Endothelial cell of umbilical vein (primary cell): ENCODE data around the gene RSL24D1. TPM values are rescaled to one million over a fixed set of nuclear protein-coding genes. Genes with fewer than 3 reads are reported as not detected.

Source experiments
- BruUV-seq: library from RNA; stranded (reverse); fragments of 400-500 nt; replicated peaks from 2 replicates; lab custom pipeline; 2021; lab: Mats Ljungman, UMichigan
- CTCF ChIA-PET: fragments of 300-600, 350-600 bp; sonication (Branson Sonifier 250); formaldehyde crosslinking; loops from one replicate; lab custom pipeline; 2021; ENCODE audit warnings: antibody characterized with exemption, inconsistent platforms; lab: Charles Lee
- POLR2A ChIA-PET: fragments of 300-600, 350-600 bp; sonication (Branson Sonifier 250); formaldehyde crosslinking; loops from one replicate; lab custom pipeline; 2021; ENCODE audit warnings: antibody characterized with exemption, inconsistent platforms; lab: Charles Lee
- DNase-seq: peaks from one replicate; pipeline ENCODE4 v3.0.0-alpha.2; 2011; ENCODE audit warnings: low read depth, low spot score
- FAIRE-seq: peaks from 2 replicates; lab custom pipeline; 2011; peaks lifted over from hg19 to GRCh38; lab: Jason Lieb, UNC
- H2AFZ ChIP-seq: 2 replicates; pipeline ENCODE4 v1.6.0; 2012; ENCODE audit warnings: low read depth, low read length, control low read depth, inconsistent platforms
- H3K27ac ChIP-seq: 2 replicates; pipeline ENCODE4 v1.5.1; 2011; ENCODE audit warnings: low read depth, mild to moderate bottlenecking, control low read depth, low read length, moderate library complexity; ENCODE audit not compliant: insufficient read depth
- H3K27me3 ChIP-seq, 2 experiments: 2 replicates each; pipeline versions ENCODE4 v1.6.0 to v1.6.1; 2011; ENCODE audit warnings: low read length in 2 of 2, mixed read lengths in 1 of 2; ENCODE audit not compliant: control insufficient read depth in 2 of 2, insufficient read depth in 2 of 2
- H3K36me3 ChIP-seq, 2 experiments: 2 replicates in 1 of 2; 3 replicates in 1 of 2; pipeline ENCODE4 v1.5.1; 2011; ENCODE audit warnings: low read length in 2 of 2, mild to moderate bottlenecking in 1 of 2, moderate library complexity in 1 of 2; ENCODE audit not compliant: control insufficient read depth in 2 of 2, insufficient read depth in 2 of 2; ENCODE audit errors: extremely low read depth in 1 of 2
- H3K4me1 ChIP-seq: 3 replicates; pipeline ENCODE4 v1.5.1; 2011; ENCODE audit warnings: mild to moderate bottlenecking, low read length; ENCODE audit not compliant: control insufficient read depth, insufficient read depth; ENCODE audit errors: extremely low read depth
- H3K4me2 ChIP-seq: 2 replicates; pipeline ENCODE4 v1.6.1; 2011; ENCODE audit warnings: low read length, control low read depth, mixed read lengths; ENCODE audit not compliant: insufficient read depth
- H3K4me3 ChIP-seq, 3 experiments: fragments of 200-600 bp in 1 of 3; sonication (generic), shearing (Covaris generic) in 1 of 3; replicated peaks in 1 of 3; 2 replicates each; pipeline ENCODE4 v1.5.1; 2011 to 2016; ENCODE audit warnings: control low read depth in 3 of 3, low read length in 3 of 3, mild to moderate bottlenecking in 2 of 3, inconsistent platforms in 1 of 3, low read depth in 1 of 3, moderate library complexity in 1 of 3; ENCODE audit not compliant: insufficient read depth in 1 of 3
- H3K79me2 ChIP-seq: 2 replicates; pipeline ENCODE4 v1.6.0; 2012; ENCODE audit warnings: low read length, inconsistent platforms; ENCODE audit not compliant: control insufficient read depth, insufficient read depth
- H3K9ac ChIP-seq: replicated peaks from 2 replicates; pipeline ENCODE3; 2011; ENCODE audit warnings: low read length, control low read depth; ENCODE audit not compliant: insufficient read depth; ENCODE audit errors: extremely low read depth
- H3K9me1 ChIP-seq: replicated peaks from 3 replicates; pipeline ENCODE4 v1.6.0; 2011; ENCODE audit warnings: mild to moderate bottlenecking, low read length; ENCODE audit not compliant: control insufficient read depth, insufficient read depth; ENCODE audit errors: extremely low read depth
- H3K9me3 ChIP-seq: replicated peaks from 2 replicates; pipeline ENCODE4 v1.5.1; 2012; ENCODE audit warnings: low read length, inconsistent platforms; ENCODE audit not compliant: control insufficient read depth, insufficient read depth
- H4K20me1 ChIP-seq: replicated peaks from 2 replicates; pipeline ENCODE3; 2011; ENCODE audit warnings: mild to moderate bottlenecking, low read length; ENCODE audit not compliant: control insufficient read depth, insufficient read depth; ENCODE audit errors: extremely low read depth
- CTCF ChIP-seq, 2 donors: IDR thresholded peaks; 1 replicate in 1 of 2; 2 replicates in 1 of 2; pipeline ENCODE4 v1.5.1; 2011; ENCODE audit warnings: low read length in 2 of 2, mild to moderate bottlenecking in 2 of 2, moderate library complexity in 2 of 2, control low read depth in 1 of 2, inconsistent platforms in 1 of 2, low read depth in 1 of 2; ENCODE audit not compliant: insufficient read depth in 1 of 2; ENCODE audit errors: extremely low read depth in 1 of 2
- EZH2 ChIP-seq: IDR thresholded peaks from 2 replicates; pipeline ENCODE4 v1.6.1; 2012; ENCODE audit warnings: borderline replicate concordance, low read depth, mild to moderate bottlenecking, moderate library complexity, low read length, inconsistent platforms; ENCODE audit not compliant: severe bottlenecking
- FOS ChIP-seq: IDR thresholded peaks from 2 replicates; pipeline ENCODE4 v1.6.1; 2011; ENCODE audit warnings: mild to moderate bottlenecking, low read length, moderate library complexity, borderline replicate concordance; ENCODE audit not compliant: insufficient read depth
- GATA2 ChIP-seq: IDR thresholded peaks from 2 replicates; pipeline ENCODE4 v1.7.0; 2011; ENCODE audit warnings: low read depth, mild to moderate bottlenecking, moderate library complexity, mixed read lengths, low read length; ENCODE audit not compliant: insufficient read length, insufficient read depth
- JUN ChIP-seq: IDR thresholded peaks from 2 replicates; pipeline ENCODE4 v1.6.1; 2011; ENCODE audit warnings: borderline replicate concordance, low read depth; ENCODE audit not compliant: insufficient read length, insufficient read depth
- MAX ChIP-seq: IDR thresholded peaks from 2 replicates; pipeline ENCODE4 v1.6.1; 2011; ENCODE audit not compliant: insufficient read depth, insufficient read length
- MYC ChIP-seq: IDR thresholded peaks from one replicate; pipeline ENCODE4 v1.6.1; 2011; ENCODE audit warnings: mild to moderate bottlenecking, low read depth, low read length
- POLR2A ChIP-seq: IDR thresholded peaks from 2 replicates; pipeline ENCODE4 v1.6.1; 2012; ENCODE audit warnings: low read depth, mild to moderate bottlenecking, control low read depth, low read length
- POLR2AphosphoS5 ChIP-seq: IDR thresholded peaks from 2 replicates; pipeline ENCODE4 v1.6.1; 2012; ENCODE audit warnings: low read depth, mild to moderate bottlenecking, control low read depth, low read length, moderate library complexity; ENCODE audit not compliant: insufficient read depth
- dilution Hi-C: fragments of 300-500 bp; cut with MboI; formaldehyde crosslinking; loops from one replicate; pipeline ENCODE4 v1.15.0; 2019; ENCODE audit warnings: low sequenced_read_pairs; ENCODE audit not compliant: extremely low pct_ligation_motif_present
- intact Hi-C: fragments of 100-400 bp; cut with micrococcal nuclease; formaldehyde crosslinking; loops from one replicate; pipeline ENCODE4 v1.10.0; 2022
- polyA plus RNA-seq, 4 experiments: library from polyadenylated mRNA; depleted of rRNA in 3 of 4; stranded (reverse) in 3 of 4; unstranded in 1 of 4; fragments of >200 nt; gene quantifications; 2 replicates each; pipeline versions ENCODE4 v1.2.1 to v1.2.3, GENCODE V29; 2011 to 2012; ENCODE audit warnings: missing spikeins in 1 of 4
- total RNA-seq: library from RNA; stranded (reverse); gene quantifications from 2 replicates; pipeline ENCODE4 v1.2.3, GENCODE V29; 2021

RSL24D1 gene
- total and polyA plus RNA-seq, 2 donors (not counting 3 experiments of a cell fraction or from before 2014, with no cell fraction given) = 18.4 to 60.0 TPM

- Histone ChIP-seq H3K27ac (no peak overlapping the region), H3K36me3 (no peaks in the 10 kb centered on the region), H3K79me2 (no peaks in the 10 kb centered on the region), H3K4me2 (no peak overlapping the region), H3K27me3 (no peaks in the 10 kb centered on the region), H3K4me1 (no peaks in the 10 kb centered on the region), H3K9me1 (no peaks in the 10 kb centered on the region), H3K4me3 (no peak overlapping the region), H2AFZ (no peak overlapping the region), H3K9me3 (no peaks in the 10 kb centered on the region), H4K20me1 (no peaks in the 10 kb centered on the region), H3K9ac (no peak overlapping the region)
- BruUV-seq = no TSS peak
- POLR2A ChIA-PET = no interaction called here
- intact Hi-C loops (no loop called here), dilution Hi-C loops (no loop called here)
- CTCF ChIA-PET = no interaction called here
- TF ChIP-seq POLR2A = no peak
- TF ChIP-seq POLR2AphosphoS5 = no peak
- TF ChIP-seq CTCF (IDR thresholded peaks at IDR 0.05; ENCODE audit: extremely low read depth in 1 of 2, insufficient read depth in 1 of 2, low read depth in 1 of 2, low read length in 2 of 2) = no peak
- TF ChIP-seq MAX = no peak
- TF ChIP-seq MYC = no peak
- no peak for TF ChIP-seq JUN
- no peak for TF ChIP-seq EZH2
- TF ChIP-seq FOS = no peak
- TF ChIP-seq GATA2 = no peak
- no peak for DNase-seq
- no peak for FAIRE-seq
Observed at GRCh38 chr15:55132672-55133071, 64.1 kb downstream of the RSL24D1 start.

Other genes with a start within 250 kb of the RSL24D1 start
- gene RAB27A, start 92.9 kb upstream of the RSL24D1 start, total RNA-seq = 30.9 and 31.1 TPM in 2 replicates
- 5.7 and 7.3 TPM in 2 replicates for gene RAB27A, start 92.9 kb upstream of the RSL24D1 start, polyA plus RNA-seq
- gene PIGBOS1, start 122.2 kb upstream of the RSL24D1 start, total RNA-seq = 12.8 and 15.1 TPM in 2 replicates
- gene PIGBOS1, start 122.2 kb upstream of the RSL24D1 start, polyA plus RNA-seq = 11.7 and 16.5 TPM in 2 replicates
- 11.8 and 14.1 TPM in 2 replicates for gene PIGB, start 122.3 kb upstream of the RSL24D1 start, total RNA-seq
- 18.5 and 23.9 TPM in 2 replicates for gene PIGB, start 122.3 kb upstream of the RSL24D1 start, polyA plus RNA-seq
- gene CCPG1, start 211.4 kb upstream of the RSL24D1 start, total RNA-seq = 58.5 and 59.5 TPM in 2 replicates
- gene CCPG1, start 211.4 kb upstream of the RSL24D1 start, polyA plus RNA-seq = 12.9 and 19.1 TPM in 2 replicates
- 1.9 and 2.3 TPM in 2 replicates for gene PIERCE2, start 211.6 kb upstream of the RSL24D1 start, total RNA-seq
- 1.4 and 1.8 TPM in 2 replicates for gene PIERCE2, start 211.6 kb upstream of the RSL24D1 start, polyA plus RNA-seq